ENCODE measurements around the gene MTF1. TPM values are rescaled to one million over a fixed set of nuclear protein-coding genes. Genes with fewer than 3 reads are reported as not detected.
A peak's percentile ranks its signal among the peaks of the same experiment; 100 is the strongest.

MTF1 gene
- polyA plus RNA-seq, 1 donor from 2014 or later, result 3.7 TPM

- TF ChIP-seq, protein P1, sequence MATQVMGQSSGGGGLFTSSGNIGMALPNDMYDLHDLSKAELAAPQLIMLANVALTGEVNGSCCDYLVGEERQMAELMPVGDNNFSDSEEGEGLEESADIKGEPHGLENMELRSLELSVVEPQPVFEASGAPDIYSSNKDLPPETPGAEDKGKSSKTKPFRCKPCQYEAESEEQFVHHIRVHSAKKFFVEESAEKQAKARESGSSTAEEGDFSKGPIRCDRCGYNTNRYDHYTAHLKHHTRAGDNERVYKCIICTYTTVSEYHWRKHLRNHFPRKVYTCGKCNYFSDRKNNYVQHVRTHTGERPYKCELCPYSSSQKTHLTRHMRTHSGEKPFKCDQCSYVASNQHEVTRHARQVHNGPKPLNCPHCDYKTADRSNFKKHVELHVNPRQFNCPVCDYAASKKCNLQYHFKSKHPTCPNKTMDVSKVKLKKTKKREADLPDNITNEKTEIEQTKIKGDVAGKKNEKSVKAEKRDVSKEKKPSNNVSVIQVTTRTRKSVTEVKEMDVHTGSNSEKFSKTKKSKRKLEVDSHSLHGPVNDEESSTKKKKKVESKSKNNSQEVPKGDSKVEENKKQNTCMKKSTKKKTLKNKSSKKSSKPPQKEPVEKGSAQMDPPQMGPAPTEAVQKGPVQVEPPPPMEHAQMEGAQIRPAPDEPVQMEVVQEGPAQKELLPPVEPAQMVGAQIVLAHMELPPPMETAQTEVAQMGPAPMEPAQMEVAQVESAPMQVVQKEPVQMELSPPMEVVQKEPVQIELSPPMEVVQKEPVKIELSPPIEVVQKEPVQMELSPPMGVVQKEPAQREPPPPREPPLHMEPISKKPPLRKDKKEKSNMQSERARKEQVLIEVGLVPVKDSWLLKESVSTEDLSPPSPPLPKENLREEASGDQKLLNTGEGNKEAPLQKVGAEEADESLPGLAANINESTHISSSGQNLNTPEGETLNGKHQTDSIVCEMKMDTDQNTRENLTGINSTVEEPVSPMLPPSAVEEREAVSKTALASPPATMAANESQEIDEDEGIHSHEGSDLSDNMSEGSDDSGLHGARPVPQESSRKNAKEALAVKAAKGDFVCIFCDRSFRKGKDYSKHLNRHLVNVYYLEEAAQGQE (IDR thresholded peaks at IDR 0.05; ENCODE audit: borderline replicate concordance), result no peak
- TF ChIP-seq TAF1 (IDR thresholded peaks at IDR 0.05; ENCODE audit: low read depth), result no peak
- no peak for TF ChIP-seq MXI1 (conservative IDR thresholded peaks at IDR 0.05; ENCODE audit: poor library complexity, severe bottlenecking)
- no peak for TF ChIP-seq POLR2AphosphoS5 (IDR thresholded peaks at IDR 0.05)
- TF ChIP-seq EP300 (conservative IDR thresholded peaks at IDR 0.05; ENCODE audit: poor library complexity, severe bottlenecking), result no peak
- TF ChIP-seq EZH2 (IDR thresholded peaks at IDR 0.05; ENCODE audit: borderline replicate concordance, insufficient read depth, low read length, poor library complexity, severe bottlenecking), result no peak
- TF ChIP-seq, protein P2, sequence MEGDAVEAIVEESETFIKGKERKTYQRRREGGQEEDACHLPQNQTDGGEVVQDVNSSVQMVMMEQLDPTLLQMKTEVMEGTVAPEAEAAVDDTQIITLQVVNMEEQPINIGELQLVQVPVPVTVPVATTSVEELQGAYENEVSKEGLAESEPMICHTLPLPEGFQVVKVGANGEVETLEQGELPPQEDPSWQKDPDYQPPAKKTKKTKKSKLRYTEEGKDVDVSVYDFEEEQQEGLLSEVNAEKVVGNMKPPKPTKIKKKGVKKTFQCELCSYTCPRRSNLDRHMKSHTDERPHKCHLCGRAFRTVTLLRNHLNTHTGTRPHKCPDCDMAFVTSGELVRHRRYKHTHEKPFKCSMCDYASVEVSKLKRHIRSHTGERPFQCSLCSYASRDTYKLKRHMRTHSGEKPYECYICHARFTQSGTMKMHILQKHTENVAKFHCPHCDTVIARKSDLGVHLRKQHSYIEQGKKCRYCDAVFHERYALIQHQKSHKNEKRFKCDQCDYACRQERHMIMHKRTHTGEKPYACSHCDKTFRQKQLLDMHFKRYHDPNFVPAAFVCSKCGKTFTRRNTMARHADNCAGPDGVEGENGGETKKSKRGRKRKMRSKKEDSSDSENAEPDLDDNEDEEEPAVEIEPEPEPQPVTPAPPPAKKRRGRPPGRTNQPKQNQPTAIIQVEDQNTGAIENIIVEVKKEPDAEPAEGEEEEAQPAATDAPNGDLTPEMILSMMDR (IDR thresholded peaks at IDR 0.05; ENCODE audit: poor library complexity, severe bottlenecking), result no peak
- TF ChIP-seq SMC3 (conservative IDR thresholded peaks at IDR 0.05; ENCODE audit: poor library complexity), result no peak
- TF ChIP-seq RAD21 (conservative IDR thresholded peaks at IDR 0.05), result no peak
- H3F3A ChIP-seq (ENCODE audit: insufficient read depth, low read length, poor library complexity, severe bottlenecking), result no peaks in the 10 kb centered on the region
- no peak overlapping the region for H2AFZ ChIP-seq (ENCODE audit: low read depth, low read length)
- peaks cover 54% of the 10 kb centered on the region for H3K79me2 ChIP-seq (replicated peaks; ENCODE audit: insufficient read depth, low read length)
- H4K20me1 ChIP-seq (ENCODE audit: insufficient read depth), result no peaks in the 10 kb centered on the region
- no peaks in the 10 kb centered on the region for H3K27me3 ChIP-seq (ENCODE audit: insufficient read depth, low read depth, low read length)
- peak overlapping the region; percentile 39 for H3K4me3 ChIP-seq (ENCODE audit: low read length)
- H3K9me2 ChIP-seq (ENCODE audit: insufficient read depth, low read length), result no peaks in the 10 kb centered on the region
- H3K9me3 ChIP-seq (ENCODE audit: low read length), result no peaks in the 10 kb centered on the region
- no peak overlapping the region for H3K9ac ChIP-seq (ENCODE audit: low read length)
- H3K27ac ChIP-seq (ENCODE audit: low read length), result no peak overlapping the region
- no peak overlapping the region for H3K4me2 ChIP-seq (ENCODE audit: low read length)
- no peaks in the 10 kb centered on the region for H3K36me3 ChIP-seq (ENCODE audit: insufficient read depth, low read length)
Observed at GRCh38 chr1:37853157-37853556, 6.2 kb downstream of the MTF1 start.

GRCh38 chr1:37851782-37852210, 7.6 kb downstream of the MTF1 start:
- Histone ChIP-seq H3K9me3 (ENCODE audit: low read length) (no peaks in the 10 kb centered on the region), H4K20me1 (ENCODE audit: insufficient read depth) (no peaks in the 10 kb centered on the region), H3K27ac (ENCODE audit: low read length) (no peak overlapping the region), H3K79me2 (replicated peaks; ENCODE audit: insufficient read depth, low read length) (peaks cover 46% of the 10 kb centered on the region), H3K4me3 (ENCODE audit: low read length) (no peak overlapping the region), H2AFZ (ENCODE audit: low read depth, low read length) (no peak overlapping the region), H3K27me3 (ENCODE audit: insufficient read depth, low read depth, low read length) (no peaks in the 10 kb centered on the region), H3K36me3 (ENCODE audit: insufficient read depth, low read length) (no peaks in the 10 kb centered on the region), H3K9ac (ENCODE audit: low read length) (no peak overlapping the region), H3K4me2 (ENCODE audit: low read length) (no peak overlapping the region), H3F3A (ENCODE audit: insufficient read depth, low read length, poor library complexity, severe bottlenecking) (no peaks in the 10 kb centered on the region), H3K9me2 (ENCODE audit: insufficient read depth, low read length) (no peaks in the 10 kb centered on the region)
- TF ChIP-seq SMC3 (conservative IDR thresholded peaks at IDR 0.05; ENCODE audit: poor library complexity) (no peak), TAF1 (IDR thresholded peaks at IDR 0.05; ENCODE audit: low read depth) (no peak), POLR2AphosphoS5 (IDR thresholded peaks at IDR 0.05) (no peak), RAD21 (conservative IDR thresholded peaks at IDR 0.05) (no peak), EP300 (conservative IDR thresholded peaks at IDR 0.05; ENCODE audit: poor library complexity, severe bottlenecking) (no peak), EZH2 (IDR thresholded peaks at IDR 0.05; ENCODE audit: borderline replicate concordance, insufficient read depth, low read length, poor library complexity, severe bottlenecking) (no peak), MXI1 (conservative IDR thresholded peaks at IDR 0.05; ENCODE audit: poor library complexity, severe bottlenecking) (no peak)
- TF ChIP-seq, protein P1 (IDR thresholded peaks at IDR 0.05; ENCODE audit: borderline replicate concordance), result no peak
- TF ChIP-seq, protein P2 (IDR thresholded peaks at IDR 0.05; ENCODE audit: poor library complexity, severe bottlenecking), result no peak

All from neural cell (in vitro differentiated cells).